DMS53 (cell line): ENCODE results near the gene ALK.

Experiments
- DNase-seq: peaks from one replicate; lab custom pipeline; 2025; lab: John Stamatoyannopoulos, UW

Gene ALK

DNA sequence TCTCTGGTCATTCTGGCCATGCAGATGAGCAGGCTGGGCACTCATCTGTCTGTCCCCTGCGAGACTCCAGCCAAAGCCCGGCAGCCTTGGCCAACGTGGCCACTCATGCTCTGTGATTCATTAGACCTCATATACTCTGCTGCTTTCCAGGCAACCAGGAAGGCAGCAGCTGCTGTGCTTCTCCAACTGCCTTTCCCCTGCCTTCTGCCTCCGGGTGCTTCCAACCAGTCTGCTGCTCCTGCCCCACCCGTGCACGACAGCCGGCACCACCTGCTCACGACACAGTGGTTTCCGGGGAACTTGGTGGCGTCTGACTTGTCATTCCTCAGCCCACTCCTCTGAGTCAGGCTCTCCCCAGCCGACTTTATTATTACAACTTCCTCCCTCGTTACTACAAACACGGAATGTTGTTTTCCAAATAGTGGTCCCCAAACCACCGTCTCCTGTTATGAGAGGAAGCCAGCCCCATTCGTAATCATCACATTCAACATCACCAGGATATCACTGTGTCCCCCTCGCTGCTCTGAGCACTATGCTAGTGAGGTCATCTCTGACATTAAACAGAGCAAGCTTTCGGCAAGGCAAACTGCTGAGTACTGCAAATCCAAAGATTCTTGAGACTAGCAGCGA is 392.4 kb downstream of the ALK start:
- peak; percentile 2 for DNase-seq

GRCh38 chr2:29528371-29528770 is 393.0 kb downstream of the ALK start:
- DNase-seq, result no peak

DNA sequence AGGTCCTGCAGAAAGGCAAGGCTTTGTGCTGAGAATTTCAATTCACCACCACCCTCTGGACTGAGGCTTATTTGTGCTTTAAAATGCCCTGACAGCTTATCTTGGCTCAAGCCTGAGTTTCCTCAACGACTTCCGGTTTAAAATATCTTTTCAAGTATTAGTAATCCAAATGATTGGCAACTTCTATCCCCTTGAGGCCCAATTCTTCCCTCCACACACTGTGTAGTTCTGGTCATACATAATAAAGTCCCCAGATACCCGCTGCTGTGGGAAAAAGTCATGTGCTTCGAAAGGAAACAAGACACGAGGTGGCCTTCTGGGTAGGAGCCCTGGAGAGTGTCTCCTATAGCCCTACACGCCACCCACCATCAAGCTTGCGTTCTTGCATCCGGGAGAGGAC is 393.4 kb downstream of the ALK start:
- DNase-seq, result no peak

DNA sequence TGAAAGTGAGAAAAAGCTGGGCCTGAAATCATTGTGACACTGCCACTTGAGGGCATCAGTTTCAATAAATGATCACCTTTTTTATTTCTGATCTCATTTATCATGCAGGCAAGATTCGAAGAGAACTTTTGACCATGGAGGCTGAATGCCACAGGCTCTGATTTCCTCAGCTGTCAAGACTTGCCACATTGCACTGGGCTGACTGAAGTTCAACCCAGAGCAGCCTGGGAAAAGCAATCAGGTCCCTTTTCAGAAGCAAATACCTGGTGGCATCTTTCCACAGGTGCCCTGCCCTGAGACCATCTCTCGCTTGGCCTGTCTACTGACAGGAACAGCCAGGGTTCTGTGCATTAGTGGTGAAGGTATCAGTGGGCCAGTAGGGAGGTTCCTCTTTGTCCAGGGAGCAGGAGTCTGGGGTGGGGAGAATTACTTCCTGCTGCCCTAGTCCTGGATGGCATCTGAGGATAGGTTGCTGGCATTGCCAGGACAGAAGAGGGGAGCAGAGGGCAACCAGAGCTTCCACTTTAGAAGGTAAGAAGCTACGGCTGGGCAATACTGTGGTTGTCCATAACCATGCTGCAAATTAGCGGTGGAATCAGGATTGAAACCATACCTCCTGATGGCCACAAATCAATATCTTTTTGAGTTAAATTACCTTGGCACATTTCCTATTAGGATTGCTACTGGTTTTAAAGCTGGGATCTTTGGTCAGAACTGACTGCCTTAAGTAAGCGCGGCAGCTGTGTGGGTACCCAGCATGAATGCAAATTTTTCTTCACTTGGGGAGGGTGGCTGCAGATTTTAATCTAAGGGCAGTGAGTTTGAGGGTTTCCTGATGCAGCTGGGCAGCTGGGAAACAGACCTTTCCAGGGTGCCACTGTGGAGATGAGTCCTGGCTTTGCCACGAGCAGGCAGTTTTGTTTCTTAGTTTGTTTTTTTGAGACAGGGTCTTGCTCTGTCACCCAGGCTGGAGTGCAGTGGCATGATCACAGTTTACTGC is 394.5 kb downstream of the ALK start:
- no peak for DNase-seq

DNA sequence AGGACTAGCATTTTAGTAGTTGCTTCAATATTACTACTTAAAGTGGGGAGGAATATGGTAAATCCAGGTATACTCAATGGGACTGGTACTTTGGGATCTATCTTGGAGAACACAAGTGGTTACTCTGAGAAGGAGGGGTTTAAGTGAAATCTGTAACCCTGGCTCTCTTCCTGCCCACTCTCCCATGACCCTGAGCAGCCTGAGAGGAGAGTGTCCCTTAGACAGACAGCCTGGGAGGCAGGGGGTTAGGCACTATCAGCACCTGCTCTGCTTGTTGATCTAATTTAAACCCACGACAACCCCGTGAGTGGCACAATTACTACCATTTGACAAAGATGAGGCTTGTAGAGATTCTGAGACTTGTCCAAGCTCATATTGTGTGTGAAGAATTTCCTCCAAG is 395.5 kb downstream of the ALK start:
- DNase-seq, result no peak

DNA sequence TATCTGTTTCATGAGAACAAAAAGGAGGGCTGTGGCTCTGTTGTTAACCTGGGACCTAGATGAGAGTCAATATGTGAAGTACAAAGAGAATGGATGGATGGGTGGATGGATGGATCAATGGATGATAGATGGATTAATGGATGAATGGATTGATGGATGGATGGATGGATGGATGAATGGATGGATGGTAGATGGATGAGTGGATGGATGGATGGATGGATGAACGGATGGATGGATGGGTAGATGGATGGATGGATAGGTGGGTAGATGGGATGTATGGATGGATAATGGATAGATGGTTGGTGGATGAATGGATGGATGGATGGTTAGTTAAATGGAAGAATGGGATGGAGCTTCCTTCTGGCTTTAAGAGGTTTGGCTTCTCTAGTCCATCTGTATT is 396.7 kb downstream of the ALK start:
- DNase-seq, result no peak

DNA sequence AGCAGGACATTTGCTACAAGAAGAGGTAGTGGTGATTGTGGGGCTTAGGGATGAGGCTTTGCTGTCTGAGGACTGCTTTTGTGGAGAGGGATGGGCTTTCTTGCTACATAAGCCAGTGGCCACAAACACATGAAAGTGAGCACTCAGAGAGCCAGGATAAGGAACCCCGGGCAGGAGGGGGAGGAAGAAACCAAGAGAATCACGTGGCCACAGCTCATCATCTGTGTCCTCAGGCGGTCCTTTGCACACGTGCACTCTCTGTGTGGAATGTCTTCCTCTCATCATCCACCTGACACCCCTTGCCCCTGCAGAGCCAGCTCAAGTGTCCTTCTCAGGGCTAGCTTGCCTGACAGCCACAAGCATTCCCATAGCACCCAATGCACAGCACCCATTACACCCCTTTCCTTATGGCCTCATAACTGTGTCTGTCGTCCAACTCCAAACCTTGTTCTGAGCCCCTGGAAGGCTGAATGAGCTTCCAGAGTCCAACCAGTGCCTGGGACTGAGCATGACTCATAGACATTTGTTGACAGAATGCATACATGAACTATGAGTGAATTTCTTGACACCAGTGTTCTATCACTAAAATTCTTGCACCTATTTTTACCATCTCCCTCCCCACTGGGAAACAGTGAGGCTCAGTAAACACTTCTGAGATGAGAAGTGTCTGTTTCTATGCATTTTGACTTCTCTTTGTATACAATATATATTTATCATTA is 398.3 kb downstream of the ALK start:
- DNase-seq, result peak; percentile 9

DNA sequence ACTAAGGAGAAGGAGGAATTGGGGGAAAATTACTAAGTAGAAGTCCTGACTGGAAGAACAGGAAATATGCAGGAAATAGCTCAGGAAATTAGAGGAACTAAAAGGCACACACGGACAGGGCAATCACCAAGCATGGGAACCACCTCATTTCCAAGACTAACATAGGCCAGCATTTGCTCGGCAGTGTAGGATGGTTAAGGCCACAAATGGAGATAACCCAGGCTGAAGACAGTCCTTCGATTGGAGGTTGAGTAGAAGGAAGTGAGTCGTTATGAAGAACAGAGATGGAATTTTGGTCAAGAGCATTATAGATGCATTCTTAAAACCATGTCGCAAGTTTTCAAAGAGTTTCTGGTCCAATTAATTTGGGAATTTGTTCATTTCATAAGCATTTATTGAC is 401.4 kb downstream of the ALK start:
- no peak for DNase-seq

- DNase-seq, result no peak
Observed at GRCh38 chr2:29519338-29519925, 402.0 kb downstream of the ALK start.

GRCh38 chr2:29518646-29519337 is 402.6 kb downstream of the ALK start:
- no peak for DNase-seq

GRCh38 chr2:29518010-29518409 is 403.4 kb downstream of the ALK start:
- no peak for DNase-seq

- no peak for DNase-seq
Observed at GRCh38 chr2:29517413-29517812, 404.0 kb downstream of the ALK start.

- no peak for DNase-seq
Observed at GRCh38 chr2:29516767-29517166, 404.6 kb downstream of the ALK start.

GRCh38 chr2:29509878-29510277 is 411.5 kb downstream of the ALK start:
- DNase-seq, result no peak

- DNase-seq, result no peak
Observed at GRCh38 chr2:29509397-29509796, 412.0 kb downstream of the ALK start.

DNA sequence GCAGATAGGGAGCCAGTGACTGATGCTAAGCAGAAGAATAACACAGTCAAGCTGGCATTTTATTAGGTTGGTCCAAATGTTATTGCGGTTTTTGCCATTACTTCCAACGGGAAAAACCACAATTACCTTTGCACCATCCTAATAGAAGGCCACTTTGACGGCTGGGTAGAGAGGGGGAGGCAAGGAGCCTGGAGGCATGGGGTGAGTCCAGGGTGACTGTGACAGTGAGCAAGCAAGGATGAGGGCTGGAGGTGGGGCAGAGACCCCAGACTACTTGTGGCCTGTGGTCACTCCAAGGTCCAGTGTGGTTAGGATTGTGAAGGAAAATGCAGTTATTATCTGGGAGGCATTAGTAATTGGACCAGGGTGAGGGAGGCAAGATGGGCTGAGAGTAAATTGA is 416.6 kb downstream of the ALK start:
- no peak for DNase-seq

- DNase-seq, result peak; percentile 42
Observed at GRCh38 chr2:29502460-29502911, 418.9 kb downstream of the ALK start.

DNA sequence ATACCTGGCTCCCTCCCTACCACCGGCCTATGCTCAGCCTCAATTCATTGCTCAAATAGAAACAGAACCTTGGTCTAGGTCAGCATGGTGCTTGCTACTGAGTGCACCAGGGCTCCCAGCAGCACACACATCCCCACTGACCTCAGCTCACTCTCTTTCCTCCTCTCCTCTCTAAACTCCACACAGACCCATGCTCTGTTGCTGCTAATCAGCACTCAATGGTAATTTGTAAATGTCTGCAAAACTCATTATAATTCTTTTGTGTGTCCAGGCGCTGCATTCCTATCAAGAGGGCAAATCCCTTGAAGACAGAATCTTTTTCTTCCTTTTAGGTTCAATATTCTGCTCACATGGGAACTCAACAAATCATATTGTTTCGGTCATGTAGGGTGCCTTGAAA is 424.0 kb downstream of the ALK start:
- DNase-seq, result no peak

GRCh38 chr2:29496198-29496597 is 425.2 kb downstream of the ALK start:
- peak; percentile 3 for DNase-seq

- DNase-seq, result no peak
Observed at GRCh38 chr2:29495536-29496060, 425.8 kb downstream of the ALK start.

DNA sequence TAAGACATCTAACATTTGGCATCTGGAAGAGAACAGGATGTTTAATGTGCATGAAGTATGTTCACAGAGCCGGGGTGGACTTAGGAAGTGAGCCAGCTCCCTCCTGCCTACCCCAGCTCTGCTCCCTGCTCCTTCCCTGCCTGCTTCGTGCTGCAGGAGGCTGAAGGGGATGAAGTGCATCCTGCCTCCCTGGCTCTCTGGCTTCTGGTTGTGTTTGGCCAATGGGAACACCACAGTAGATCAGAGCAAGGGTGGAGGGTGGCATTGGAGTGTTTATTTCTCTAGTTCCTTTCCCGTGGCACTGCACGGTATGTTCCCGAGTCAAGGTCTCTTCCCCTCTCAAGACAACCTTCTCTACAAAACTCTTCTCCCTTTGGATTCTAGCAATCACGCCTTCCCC is 426.3 kb downstream of the ALK start:
- DNase-seq, result no peak
